NCI-H2107 treated with DMSO at 0.1 percent for 48 hours (cell line): Measurements from ENCODE around the gene SHB.

Experiments
- DNase-seq: peaks from one replicate; lab custom pipeline; 2025; ENCODE audit not compliant: unreplicated experiment; lab: John Stamatoyannopoulos, UW

Gene SHB

GRCh38 chr9:38043931-38044623, 24.9 kb downstream of the SHB start:
- no peak for DNase-seq

GRCh38 chr9:38042626-38043357, 26.2 kb downstream of the SHB start:
- DNase-seq = no peak

GRCh38 chr9:38041564-38042243, 27.3 kb downstream of the SHB start:
- no peak for DNase-seq

GRCh38 chr9:38039907-38040682, 28.9 kb downstream of the SHB start:
- DNase-seq = no peak

- no peak for DNase-seq
Measured at GRCh38 chr9:38039090-38039906, 29.7 kb downstream of the SHB start.

- no peak for DNase-seq
Measured at GRCh38 chr9:38038307-38039089, 30.5 kb downstream of the SHB start.

GRCh38 chr9:38037981-38038306, 31.1 kb downstream of the SHB start:
- no peak for DNase-seq

GRCh38 chr9:38036359-38037084, 32.5 kb downstream of the SHB start:
- DNase-seq = no peak

- no peak for DNase-seq
Measured at GRCh38 chr9:38035873-38036272, 33.2 kb downstream of the SHB start.

GRCh38 chr9:38033941-38034340, 35.1 kb downstream of the SHB start:
- no peak for DNase-seq

- no peak for DNase-seq
Measured at GRCh38 chr9:38032266-38033110, 36.5 kb downstream of the SHB start.

GRCh38 chr9:38031594-38031993, 37.4 kb downstream of the SHB start:
- no peak for DNase-seq

- DNase-seq = no peak
Measured at GRCh38 chr9:38030658-38031057, 38.4 kb downstream of the SHB start.

- no peak for DNase-seq
Measured at GRCh38 chr9:38029915-38030638, 39.0 kb downstream of the SHB start.

GRCh38 chr9:38027714-38028113, 41.3 kb downstream of the SHB start:
- DNase-seq = no peak

- DNase-seq = peak; percentile 70
Measured at GRCh38 chr9:38026840-38027527, 42.0 kb downstream of the SHB start.
